HG02798 (cell line): Measurements from ENCODE around the gene CACNB4.
A peak's percentile ranks its signal among the peaks of the same experiment; 100 is the strongest.

ENCODE experiments used
- ATAC-seq: cut with Tn5 transposase; IDR thresholded peaks from one replicate; pipeline ENCODE4 v1.9.1; 2021; ENCODE audit warnings: mild to moderate bottlenecking; ENCODE audit not compliant: unreplicated experiment, poor library complexity

CACNB4 gene

GRCh38 chr2:151983221-151983620 is 115.6 kb downstream of the CACNB4 start:
- no peak for ATAC-seq

GRCh38 chr2:151981886-151982285 is 117.0 kb downstream of the CACNB4 start:
- ATAC-seq = no peak

DNA sequence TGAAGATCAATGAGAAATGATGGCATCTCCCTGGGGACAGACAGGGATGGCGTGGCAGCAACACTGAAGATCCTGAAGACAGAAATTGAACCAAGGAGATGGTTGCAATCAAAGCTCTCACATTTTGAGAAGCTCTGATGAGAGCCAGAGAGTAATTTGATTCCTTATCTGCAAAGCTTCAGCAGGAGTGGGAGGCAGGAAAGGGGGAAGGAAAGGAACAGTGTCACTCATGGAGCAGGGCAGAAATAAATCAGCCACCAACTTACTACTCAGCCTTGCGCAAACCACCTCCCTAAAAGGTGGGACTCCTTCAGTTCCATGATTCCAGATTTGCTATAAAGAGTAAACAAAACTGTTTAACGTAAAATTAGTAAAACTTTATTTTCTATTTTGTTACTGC is 119.2 kb downstream of the CACNB4 start:
- ATAC-seq = no peak

DNA sequence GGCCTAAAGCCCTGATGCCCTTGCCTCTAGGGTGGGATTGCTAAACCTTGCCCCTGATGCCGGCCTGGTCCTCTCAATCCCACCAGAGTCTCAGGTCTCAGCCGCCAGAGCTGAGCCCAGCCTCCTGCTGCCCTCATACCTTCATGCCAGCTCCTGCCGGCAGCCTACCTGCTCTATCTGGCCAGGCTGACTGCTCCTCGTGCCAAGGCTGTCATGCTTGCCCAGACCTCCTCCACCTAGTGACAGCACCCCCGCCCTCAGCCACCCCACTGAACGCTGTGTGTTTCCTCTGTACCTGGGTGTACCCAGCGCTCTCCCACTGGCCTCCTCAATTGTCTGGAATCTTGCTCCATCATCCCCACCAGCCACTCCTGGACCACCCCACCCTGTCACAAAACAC is 120.1 kb downstream of the CACNB4 start:
- ATAC-seq = no peak

DNA sequence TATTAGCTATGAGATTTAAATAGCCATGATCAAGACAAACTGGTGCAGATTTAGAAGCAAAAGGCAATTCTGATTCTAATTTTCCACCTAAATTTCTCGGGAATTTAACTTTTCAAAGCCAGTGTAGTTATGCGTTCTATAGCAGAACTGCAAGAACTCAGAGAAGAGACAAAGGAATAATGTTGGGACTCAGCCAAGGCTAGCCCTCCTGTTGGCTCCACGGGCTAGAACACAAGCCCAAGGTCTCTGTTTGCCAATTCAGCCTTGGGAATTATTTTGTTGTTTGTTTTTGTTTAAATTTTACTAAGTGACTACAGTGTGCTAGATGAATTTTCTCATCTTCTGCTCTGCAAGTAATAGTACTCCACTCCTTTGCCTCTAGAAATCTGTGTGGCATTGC is 121.2 kb downstream of the CACNB4 start:
- no peak for ATAC-seq

DNA sequence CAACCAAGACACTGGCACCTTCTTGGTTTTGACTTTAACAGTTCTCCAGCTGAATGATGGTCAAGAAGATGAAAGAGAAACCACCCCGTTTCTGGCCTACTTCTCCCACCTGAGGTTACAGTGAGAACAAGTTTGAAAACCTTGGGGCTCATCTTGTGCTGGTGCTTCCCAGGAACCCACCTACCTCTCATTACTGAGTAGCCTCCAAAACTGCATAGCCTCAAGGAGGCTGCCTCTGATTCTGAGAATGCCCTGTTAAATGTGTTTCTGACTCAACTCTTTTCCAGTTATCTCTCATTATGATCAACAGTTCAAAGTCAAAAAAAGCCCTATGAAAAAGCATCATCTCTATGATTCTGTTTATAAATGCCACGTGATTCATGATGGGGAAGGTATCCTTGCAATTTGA is 121.9 kb downstream of the CACNB4 start:
- peak; percentile 87 for ATAC-seq

DNA sequence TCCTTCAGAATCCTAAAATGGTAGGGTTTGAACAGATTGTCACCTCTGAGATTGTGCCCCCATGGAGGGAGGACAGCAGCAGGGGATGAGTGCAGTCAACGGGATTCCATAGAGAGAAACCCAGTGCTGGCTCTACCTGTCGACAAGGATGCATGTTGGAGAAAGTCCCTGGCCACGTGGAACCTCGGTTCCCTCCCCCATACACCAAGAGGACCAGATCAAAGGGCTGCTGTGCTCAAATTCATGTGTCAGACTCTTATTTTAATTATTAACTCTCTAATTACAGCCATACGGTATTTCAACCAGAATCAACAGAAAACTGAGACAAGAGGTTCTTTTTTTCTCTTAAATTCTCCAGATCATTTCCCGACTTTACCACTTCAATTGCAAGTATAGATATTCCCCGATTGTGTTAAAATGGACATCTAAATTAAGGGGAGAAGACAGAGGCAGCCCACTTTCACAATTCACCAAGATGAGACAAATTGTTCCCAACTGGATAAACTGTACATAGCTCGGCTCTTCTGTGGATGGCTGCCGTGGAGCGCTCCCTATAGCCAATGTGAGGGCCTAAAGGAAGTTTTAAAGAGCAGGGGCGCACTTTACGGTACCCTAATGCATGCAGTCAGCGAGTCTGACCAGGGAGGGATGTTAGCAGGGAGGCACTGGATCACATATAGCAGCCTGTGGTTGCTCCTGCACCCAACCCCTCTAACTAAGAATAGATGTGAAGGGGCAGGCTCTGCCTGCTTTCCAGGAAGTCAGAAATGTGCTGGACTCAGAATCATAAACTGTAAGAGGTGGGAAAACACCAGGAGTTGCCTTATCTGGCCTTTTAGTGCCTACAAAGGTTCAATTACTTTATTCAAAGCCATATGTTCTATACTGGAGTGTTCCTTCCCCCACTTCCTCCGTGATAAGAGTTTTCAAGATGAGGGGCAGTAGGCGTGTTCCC is 123.1 kb downstream of the CACNB4 start:
- no peak for ATAC-seq

DNA sequence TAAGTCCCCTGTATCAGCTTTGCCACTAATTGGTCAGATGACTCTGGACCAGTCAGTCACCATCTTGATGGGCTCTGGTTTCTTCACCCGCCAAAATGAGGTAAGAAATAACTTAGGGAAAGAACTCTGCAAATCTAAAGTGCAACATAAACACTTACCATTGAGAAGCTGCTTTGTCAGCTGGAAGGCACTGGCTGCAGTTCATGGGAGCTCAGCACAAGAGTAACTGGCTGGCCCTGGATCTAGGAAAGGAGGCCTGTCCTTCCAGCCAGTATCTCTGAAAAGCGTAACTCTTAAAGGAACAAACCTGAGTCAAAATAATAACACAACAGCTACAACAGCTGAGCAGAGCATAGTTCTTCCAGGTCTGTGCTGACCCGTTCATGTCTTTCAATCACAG is 123.9 kb downstream of the CACNB4 start:
- ATAC-seq = no peak

DNA sequence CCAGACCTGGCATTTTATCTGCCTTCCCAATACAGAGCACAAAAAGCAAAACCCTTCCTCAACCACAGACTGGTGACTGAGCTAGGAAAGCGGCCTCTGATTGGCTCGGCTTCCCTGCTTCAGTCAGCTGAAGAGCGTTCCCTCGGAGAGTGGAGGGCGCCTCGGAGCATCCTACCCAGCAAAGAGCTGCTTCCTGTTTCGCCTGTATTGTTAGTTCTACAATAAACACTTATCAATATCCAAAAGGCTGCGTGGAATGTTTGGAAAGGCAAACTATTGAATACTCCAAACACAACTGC is 125.0 kb downstream of the CACNB4 start:
- ATAC-seq = peak; percentile 50

DNA sequence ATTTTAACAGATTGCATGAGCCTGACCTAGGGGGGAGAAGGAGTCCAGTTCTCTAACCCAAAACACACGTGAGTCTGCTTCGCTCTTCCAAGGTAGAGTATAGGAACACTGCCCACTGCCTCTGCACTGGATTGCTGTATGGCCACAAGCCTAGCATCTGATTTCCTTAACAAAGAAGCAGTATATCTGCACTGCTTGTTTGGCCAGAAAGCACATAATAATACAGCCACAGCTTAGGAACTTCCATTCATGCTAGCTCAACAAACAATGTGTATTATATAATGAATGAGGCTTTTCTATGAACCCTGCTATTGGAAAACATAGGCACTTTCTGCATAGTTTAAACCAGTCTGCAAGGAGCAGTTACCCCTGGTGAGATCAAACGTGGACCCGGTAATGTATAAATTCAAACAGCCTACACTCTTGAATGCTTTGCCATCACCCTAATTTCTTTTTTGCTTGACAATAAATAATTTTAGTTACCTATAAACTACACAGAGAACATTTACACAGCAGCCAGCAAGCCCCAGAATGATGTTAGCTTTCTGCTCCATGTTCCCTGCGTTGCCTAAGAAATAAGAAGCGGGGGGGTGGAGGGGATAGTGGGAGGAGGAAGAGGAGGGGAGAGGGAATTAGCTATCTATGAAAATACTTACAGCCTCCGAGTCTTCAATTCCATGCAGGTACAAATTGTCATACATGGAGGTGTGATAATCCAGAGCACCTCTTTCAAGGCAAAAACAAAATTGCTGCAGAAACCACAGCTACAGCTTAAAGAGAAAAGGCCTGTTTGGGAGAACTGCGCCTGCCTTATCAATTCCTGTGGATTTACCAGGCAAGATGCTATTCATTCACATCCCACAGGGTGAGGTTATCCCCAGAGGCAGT is 125.6 kb downstream of the CACNB4 start:
- no peak for ATAC-seq

DNA sequence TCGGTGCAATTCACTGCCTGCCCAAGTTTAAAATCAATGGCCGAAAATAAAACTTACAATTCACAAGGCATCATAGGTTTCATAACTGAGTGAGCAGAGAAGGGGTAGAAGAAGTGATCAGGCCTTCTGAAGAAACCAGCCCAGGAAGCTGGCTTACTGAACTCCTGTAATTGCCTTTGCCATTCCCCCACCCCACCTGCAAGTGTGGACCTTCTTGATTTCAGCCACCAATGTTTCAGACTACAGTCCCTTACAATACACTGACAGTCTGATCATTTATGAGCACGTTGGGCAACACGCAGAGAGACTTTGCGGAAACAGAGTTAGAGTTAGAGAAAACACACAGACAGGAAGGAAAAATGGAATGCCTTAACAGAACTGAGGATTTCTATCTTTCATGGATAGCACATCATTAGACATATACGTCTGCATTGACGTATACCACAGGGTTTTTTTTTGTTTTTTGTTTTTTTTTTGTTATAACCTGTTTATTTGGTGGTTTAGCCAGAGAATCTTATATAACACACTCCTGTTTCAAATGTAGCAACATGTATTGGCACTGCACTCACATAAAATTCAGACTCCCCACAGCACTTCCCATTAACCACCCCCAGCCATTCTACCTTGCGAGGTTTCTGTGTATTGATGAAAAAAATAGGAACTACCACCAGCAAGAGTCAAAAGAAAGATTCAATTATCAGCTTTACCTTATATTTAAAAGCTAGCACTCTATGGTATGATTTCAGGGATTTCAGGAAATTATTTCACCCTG is 126.4 kb downstream of the CACNB4 start:
- no peak for ATAC-seq

DNA sequence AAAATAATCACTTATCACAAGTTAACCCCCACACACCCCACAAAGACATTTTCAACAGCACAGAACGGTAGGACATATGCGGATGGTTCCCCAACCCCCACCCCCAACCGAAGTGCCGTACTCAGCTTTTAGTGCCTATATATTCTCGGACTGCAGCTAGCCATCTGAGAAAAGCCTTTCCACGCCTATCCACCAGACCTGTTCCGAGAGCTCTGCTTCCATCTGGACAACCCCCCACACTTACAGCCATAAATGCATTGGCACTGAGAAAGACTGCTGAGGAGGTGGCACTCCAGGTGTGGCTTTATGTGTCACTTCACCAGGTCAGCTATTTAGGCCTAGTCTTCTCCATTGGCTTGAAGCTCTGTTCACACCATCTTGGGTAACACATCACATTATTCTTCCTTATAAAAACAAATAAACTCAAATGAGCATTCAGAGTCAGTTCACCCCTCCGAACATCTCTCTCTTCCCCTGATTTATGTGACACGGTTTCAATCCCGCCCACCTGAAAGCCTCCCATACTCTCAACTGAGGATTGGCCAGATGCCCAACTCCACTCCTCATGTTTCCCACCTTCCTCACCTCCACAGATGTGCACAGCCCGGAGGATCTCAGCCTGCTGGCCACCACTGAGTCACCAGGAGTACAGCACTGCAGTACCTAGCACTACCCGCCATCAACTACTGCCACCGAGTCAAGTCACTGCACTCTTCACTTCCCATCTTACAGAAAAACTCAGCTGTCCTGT is 127.4 kb downstream of the CACNB4 start:
- ATAC-seq = no peak

DNA sequence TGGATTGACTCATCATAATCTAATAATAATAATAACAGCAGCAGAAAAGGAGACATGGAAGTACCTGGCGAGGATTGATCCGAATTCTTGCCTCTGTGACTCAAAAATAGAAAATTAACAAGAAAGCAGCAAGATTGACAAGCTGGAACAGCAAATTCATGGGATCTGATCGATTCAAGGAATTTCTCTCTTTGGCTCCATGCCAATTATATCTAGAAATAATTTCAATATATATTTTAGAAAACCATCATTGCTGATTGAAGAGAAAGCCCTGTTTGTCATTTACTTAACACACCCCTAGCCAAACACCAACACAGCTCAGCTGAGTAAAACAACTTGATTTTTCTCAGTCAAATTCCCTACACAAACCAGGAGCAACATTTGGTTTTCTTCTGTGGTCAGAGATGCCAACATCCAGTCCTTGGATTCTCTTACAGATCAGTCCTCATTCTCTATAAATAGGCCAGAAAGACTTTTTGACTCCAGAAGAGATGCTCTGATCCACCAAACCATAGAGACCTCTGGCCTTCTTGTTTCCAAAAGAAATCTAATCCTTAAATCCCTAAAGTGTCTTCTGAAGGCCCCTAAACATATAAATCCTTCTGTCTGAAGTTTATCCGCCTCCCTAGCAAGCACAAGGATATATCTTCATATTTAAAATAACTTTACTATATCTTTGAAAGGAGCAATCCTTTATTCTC is 129.9 kb downstream of the CACNB4 start:
- ATAC-seq = no peak

DNA sequence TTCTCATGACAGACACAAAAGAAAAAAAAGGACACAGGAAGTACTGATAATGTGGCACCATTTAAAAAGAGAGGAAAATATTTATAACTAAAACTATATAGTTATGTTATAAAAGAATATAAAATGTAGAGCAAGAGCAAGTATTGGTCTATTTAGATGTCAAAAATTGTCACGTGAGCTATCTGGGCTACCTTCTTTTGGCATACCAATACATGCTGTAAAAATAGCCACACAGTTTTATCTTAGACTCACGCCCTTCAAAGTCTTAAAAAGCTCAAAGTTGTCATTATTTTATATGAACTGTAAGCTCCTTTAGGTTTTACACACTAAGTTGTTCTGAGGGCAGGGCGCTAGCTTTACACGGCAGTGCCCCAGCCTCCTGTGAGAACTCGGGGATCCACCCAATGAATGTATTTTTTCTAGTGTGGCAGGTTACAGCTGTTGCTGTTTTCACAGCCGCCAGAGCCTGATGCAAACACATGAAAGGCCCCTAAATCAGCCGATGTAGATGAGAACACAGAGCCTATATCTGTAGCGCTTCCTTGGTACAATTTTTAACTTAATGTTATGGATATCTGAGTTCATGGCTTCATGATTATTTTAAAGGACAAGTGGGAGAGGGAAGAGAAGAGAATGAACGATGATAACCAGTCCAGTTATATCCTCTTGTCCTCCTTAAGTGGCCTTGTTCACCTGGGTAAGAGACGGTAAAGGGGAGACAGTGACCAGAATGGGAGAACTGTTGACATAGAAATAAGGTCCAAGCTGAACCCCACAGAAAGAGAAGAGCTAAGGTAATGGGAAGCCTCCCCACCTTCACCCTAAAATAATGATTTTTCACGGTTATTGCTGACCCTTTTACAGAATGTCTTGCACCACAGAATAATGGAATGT is 130.8 kb downstream of the CACNB4 start:
- ATAC-seq = no peak

- ATAC-seq = no peak
Observed at GRCh38 chr2:151965884-151966283, 133.0 kb downstream of the CACNB4 start.

- ATAC-seq = no peak
Observed at GRCh38 chr2:151961558-151961957, 137.3 kb downstream of the CACNB4 start.

GRCh38 chr2:151959238-151959637 is 139.6 kb downstream of the CACNB4 start:
- no peak for ATAC-seq

DNA sequence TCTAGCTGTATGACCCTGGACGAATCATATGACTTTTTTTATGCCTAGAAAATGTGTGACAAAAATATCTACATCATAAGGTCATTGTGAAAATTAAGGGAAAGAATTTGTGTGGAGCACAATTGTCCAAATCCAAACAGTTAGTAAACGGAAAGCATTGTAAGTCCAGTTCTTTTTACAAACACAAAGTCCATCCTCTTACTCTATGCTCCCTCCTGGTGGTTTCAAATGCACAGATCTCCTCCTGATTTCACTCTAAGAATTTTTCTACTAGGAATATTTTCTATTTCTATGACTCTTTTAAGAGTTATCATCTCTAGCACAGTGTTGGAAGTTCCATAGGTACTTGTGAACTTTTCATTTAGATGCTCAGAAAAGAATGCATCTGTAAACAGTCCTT is 145.4 kb downstream of the CACNB4 start:
- ATAC-seq = no peak
